Breast epithelium (tissue), 3 donors: ENCODE data around the gene TTLL11.

Experiments used
- POLR2A ChIP-seq: fragments of 450-650 bp; IDR thresholded peaks from one replicate; pipeline ENCODE4 v1.6.1; 2016; ENCODE audit warnings: antibody characterized with exemption, mild to moderate bottlenecking, moderate library complexity
- POLR2AphosphoS5 ChIP-seq, 3 donors: sonication (generic); formaldehyde crosslinking; IDR thresholded peaks; one replicate each; pipeline ENCODE4 v1.6.1; 2017; ENCODE audit warnings: antibody characterized with exemption in 3 of 3
- TF ChIP-seq, protein P1 (sequence below), 3 donors: fragments of 450-650 bp; IDR thresholded peaks; one replicate each; pipeline ENCODE4 v1.5.1; 2016 to 2017; ENCODE audit warnings: antibody characterized with exemption in 3 of 3, mild to moderate bottlenecking in 3 of 3, moderate library complexity in 3 of 3

DNA sequence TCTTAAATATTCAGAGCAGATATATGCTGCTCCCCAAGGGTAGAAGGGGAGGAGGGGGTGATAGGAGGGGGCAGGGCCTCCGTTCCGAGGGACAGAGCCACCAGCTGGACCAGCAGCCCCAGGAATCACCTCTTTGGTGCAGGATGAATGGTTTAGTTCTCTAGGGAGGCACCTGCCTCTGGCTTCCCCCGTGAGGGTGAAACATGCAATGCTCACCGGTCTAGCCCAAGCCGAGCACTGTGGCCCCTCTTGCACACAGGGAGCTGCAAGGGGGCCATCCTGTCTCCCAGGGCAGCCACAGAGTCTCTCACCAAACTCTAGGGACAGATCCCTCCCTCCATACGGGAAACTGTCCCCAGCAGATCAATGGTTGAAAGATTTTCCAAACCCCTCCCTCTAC lies 278.0 kb downstream of the TTLL11 start:
- TF ChIP-seq POLR2A, result no peak
- TF ChIP-seq, protein P1, sequence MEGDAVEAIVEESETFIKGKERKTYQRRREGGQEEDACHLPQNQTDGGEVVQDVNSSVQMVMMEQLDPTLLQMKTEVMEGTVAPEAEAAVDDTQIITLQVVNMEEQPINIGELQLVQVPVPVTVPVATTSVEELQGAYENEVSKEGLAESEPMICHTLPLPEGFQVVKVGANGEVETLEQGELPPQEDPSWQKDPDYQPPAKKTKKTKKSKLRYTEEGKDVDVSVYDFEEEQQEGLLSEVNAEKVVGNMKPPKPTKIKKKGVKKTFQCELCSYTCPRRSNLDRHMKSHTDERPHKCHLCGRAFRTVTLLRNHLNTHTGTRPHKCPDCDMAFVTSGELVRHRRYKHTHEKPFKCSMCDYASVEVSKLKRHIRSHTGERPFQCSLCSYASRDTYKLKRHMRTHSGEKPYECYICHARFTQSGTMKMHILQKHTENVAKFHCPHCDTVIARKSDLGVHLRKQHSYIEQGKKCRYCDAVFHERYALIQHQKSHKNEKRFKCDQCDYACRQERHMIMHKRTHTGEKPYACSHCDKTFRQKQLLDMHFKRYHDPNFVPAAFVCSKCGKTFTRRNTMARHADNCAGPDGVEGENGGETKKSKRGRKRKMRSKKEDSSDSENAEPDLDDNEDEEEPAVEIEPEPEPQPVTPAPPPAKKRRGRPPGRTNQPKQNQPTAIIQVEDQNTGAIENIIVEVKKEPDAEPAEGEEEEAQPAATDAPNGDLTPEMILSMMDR (IDR thresholded peaks at IDR 0.05), result no peak
- TF ChIP-seq POLR2AphosphoS5 (IDR thresholded peaks at IDR 0.05), result no peak
